K562 (cell line): Measurements from ENCODE around the gene ODR4. TPM values are rescaled to one million over a fixed set of nuclear protein-coding genes. Genes with fewer than 3 reads are reported as not detected.
A peak's percentile ranks its signal among the peaks of the same experiment; 100 is the strongest.

Source experiments
- CHAMP1 ChIP-seq: fragments of 450-650 bp; IDR thresholded peaks from 2 replicates; pipeline ENCODE4 v1.6.1; 2016; ENCODE audit warnings: mild to moderate bottlenecking
- CHD2 ChIP-seq: IDR thresholded peaks from 2 replicates; pipeline ENCODE4 v1.6.1; 2011; ENCODE audit warnings: low read depth, low read length
- CREB1 ChIP-seq, 2 experiments: sonication (generic) in 1 of 2; formaldehyde crosslinking in 1 of 2; IDR thresholded peaks; 2 replicates each; pipeline versions ENCODE4 v1.6.1 to v1.8.0; 2012 to 2022; ENCODE audit warnings: inconsistent platforms in 1 of 2, mild to moderate bottlenecking in 1 of 2, missing genetic modification reagents in 1 of 2, moderate library complexity in 1 of 2
- E4F1 ChIP-seq: fragments of 250-450 bp; sonication (Bioruptor Pico); IDR thresholded peaks from 2 replicates; pipeline ENCODE4 v1.5.0; 2021; ENCODE audit warnings: mild to moderate bottlenecking, borderline replicate concordance
- FOXA3 ChIP-seq, 2 experiments: fragments of 450-650 bp in 1 of 2; sonication (generic) in 1 of 2; formaldehyde crosslinking; IDR thresholded peaks in 1 of 2; conservative IDR thresholded peaks in 1 of 2; 2 replicates each; pipeline versions ENCODE4 v1.4.0 to v1.8.0; 2020 to 2022; ENCODE audit warnings: mild to moderate bottlenecking in 2 of 2, missing genetic modification reagents in 1 of 2
- GTF2F1 ChIP-seq: IDR thresholded peaks from 2 replicates; pipeline ENCODE4 v1.6.1; 2011; ENCODE audit warnings: low read depth, low read length, improper control_type of control experiment
- ILF3 ChIP-seq: fragments of 450-650 bp; IDR thresholded peaks from 2 replicates; pipeline ENCODE4 v1.6.1; 2018; ENCODE audit warnings: antibody characterized with exemption, mild to moderate bottlenecking, moderate library complexity, borderline replicate concordance
- MAFF ChIP-seq: IDR thresholded peaks from 2 replicates; pipeline ENCODE4 v1.6.1; 2012; ENCODE audit warnings: low read length, improper control_type of control experiment
- MAZ ChIP-seq, 2 experiments: fragments of 450-650 bp in 1 of 2; sonication (generic) in 1 of 2; formaldehyde crosslinking; IDR thresholded peaks in 1 of 2; conservative IDR thresholded peaks in 1 of 2; 2 replicates each; pipeline versions ENCODE4 v1.4.0 to v1.5.0; 2020; ENCODE audit warnings: mild to moderate bottlenecking in 1 of 2, missing genetic modification reagents in 1 of 2
- POLR2B ChIP-seq: fragments of 450-650 bp; IDR thresholded peaks from 2 replicates; pipeline ENCODE4 v1.6.1; 2018; ENCODE audit warnings: low read depth; ENCODE audit not compliant: partially characterized antibody
- RREB1 ChIP-seq: fragments of 250-450 bp; sonication (Bioruptor Pico); IDR thresholded peaks from 2 replicates; pipeline ENCODE4 v1.4.0; 2020
- SMAD4 ChIP-seq: fragments of 250-450 bp; sonication (Bioruptor Pico); conservative IDR thresholded peaks from 2 replicates; pipeline ENCODE4 v1.8.0; 2021; ENCODE audit warnings: inconsistent platforms, mild to moderate bottlenecking, moderate library complexity
- SRF ChIP-seq, 2 experiments: fragments of 250-450, 450-650 bp in 1 of 2; sonication (Bioruptor Pico) in 1 of 2; sonication (generic) in 1 of 2; formaldehyde crosslinking; IDR thresholded peaks; 2 replicates each; pipeline versions ENCODE4 v1.5.0 to v1.5.1; 2020 to 2022; ENCODE audit warnings: mild to moderate bottlenecking in 1 of 2, missing genetic modification reagents in 1 of 2
- TBL1XR1 ChIP-seq, 2 experiments: IDR thresholded peaks; 2 replicates each; pipeline ENCODE4 v1.6.1; 2012; ENCODE audit warnings: improper control_type of control experiment in 2 of 2, low read length in 2 of 2, mild to moderate bottlenecking in 1 of 2
- TEAD4 ChIP-seq, 2 experiments: sonication (generic) in 1 of 2; formaldehyde crosslinking in 1 of 2; IDR thresholded peaks; 2 replicates each; pipeline versions ENCODE4 v1.6.1 to v1.8.0; 2012 to 2022; ENCODE audit warnings: borderline replicate concordance in 1 of 2, inconsistent platforms in 1 of 2, low read length in 1 of 2, mild to moderate bottlenecking in 1 of 2, missing genetic modification reagents in 1 of 2
- polyA plus RNA-seq, 8 experiments: library from polyadenylated mRNA; depleted of rRNA in 4 of 8; stranded (reverse) in 5 of 8; unstranded in 3 of 8; fragments of >200 nt; fragmentation: Nextera tagmentation in 2 of 8; fragmentation: Illumina TruSeq in 1 of 8; extraction: Ambion mirVana in 2 of 8; extraction: Trizol in 1 of 8; gene quantifications; 2 replicates each; pipeline versions ENCODE4 v1.2.1 to v1.2.3, GENCODE V29; 2011 to 2014; ENCODE audit warnings: inconsistent platforms in 1 of 8, missing spikeins in 1 of 8
- total RNA-seq, 7 experiments: library from RNA; depleted of rRNA in 6 of 7; stranded (reverse); fragments of >200 nt in 6 of 7; fragmentation: Illumina TruSeq in 2 of 7; extraction: Trizol in 2 of 7; gene quantifications; 2 replicates each; pipeline versions ENCODE4 v1.2.1 to v1.2.3, GENCODE V29; 2011 to 2021; ENCODE audit warnings: low replicate concordance in 1 of 7

The ODR4 gene
- total and polyA plus RNA-seq, 9 of the 15 experiments (the other 6 are each of a cell fraction or from before 2014, with no cell fraction given): 23.1 to 63.9 (median 44.1) TPM

GRCh38 chr1:186404454-186405051 lies 28.9 kb downstream of the ODR4 start (continued):
- TF ChIP-seq POLR2B: no peak
- peak; percentile 37; the same call in 1 of the 2 replicates for TF ChIP-seq CHAMP1
- TF ChIP-seq CREB1 (IDR thresholded peaks at IDR 0.05): peak; percentile 52; the same call in 1 of the 2 replicates
- no peak for TF ChIP-seq CREB1 (CRISPR knock-in tag; IDR thresholded peaks at IDR 0.05)
- TF ChIP-seq MAFF: no peak
- TF ChIP-seq CHD2: no peak
- no peak for TF ChIP-seq GTF2F1
- peak in 1 of 2 experiments; percentile 26; a peak in 1 of 4 replicates for TF ChIP-seq SRF (CRISPR knock-in tag; IDR thresholded peaks at IDR 0.05)
- peak; percentile 11 to 84; a peak in 1 of 4 replicates for TF ChIP-seq FOXA3 (CRISPR knock-in tag; conservative IDR thresholded peaks at IDR 0.05 in 1 of 2, IDR thresholded peaks at IDR 0.05 in 1 of 2)
- TF ChIP-seq SMAD4 (CRISPR knock-in tag): no peak
- no peak for TF ChIP-seq E4F1 (CRISPR knock-in tag)
- peak; percentile 13; the same call in 1 of the 2 replicates for TF ChIP-seq ILF3
- 0 out of 2 replicates have a peak, but pooled peaks have one; percentile 26 for TF ChIP-seq TEAD4 (IDR thresholded peaks at IDR 0.05; ENCODE audit: low read length)
- no peak for TF ChIP-seq TEAD4 (CRISPR knock-in tag; IDR thresholded peaks at IDR 0.05; ENCODE audit: borderline replicate concordance)
- TF ChIP-seq MAZ (CRISPR knock-in tag; conservative IDR thresholded peaks at IDR 0.05 in 1 of 2, IDR thresholded peaks at IDR 0.05 in 1 of 2): peak in 1 of 2 experiments; percentile 31; a peak in 1 of 4 replicates
- TF ChIP-seq RREB1: no peak
- TF ChIP-seq TBL1XR1 (IDR thresholded peaks at IDR 0.05; ENCODE audit: low read length in 2 of 2): 0 out of 4 replicates have a peak, but pooled peaks of 1 of the 2 experiments have one; percentile 4
